GM12875 (cell line): ENCODE results near the gene ELAVL3.

Experiments used
- H3K4me3 ChIP-seq: one replicate; pipeline ENCODE4 v1.5.1; 2011; ENCODE audit warnings: low read depth, low read length, control low read depth
- CTCF ChIP-seq: IDR thresholded peaks from 2 replicates; pipeline ENCODE4 v1.5.1; 2011; ENCODE audit warnings: low read depth, mild to moderate bottlenecking, control low read depth, inconsistent platforms, low read length, moderate library complexity, borderline replicate concordance; ENCODE audit not compliant: insufficient read depth

Gene ELAVL3

GRCh38 chr19:11426656-11427055, 54.2 kb downstream of the ELAVL3 start:
- no peak for TF ChIP-seq CTCF
- H3K4me3 ChIP-seq, result no peak overlapping the region

GRCh38 chr19:11425719-11426457, 55.0 kb downstream of the ELAVL3 start:
- no peak for TF ChIP-seq CTCF
- H3K4me3 ChIP-seq, result no peak overlapping the region

- no peak for TF ChIP-seq CTCF
- no peak overlapping the region for H3K4me3 ChIP-seq
Measured at GRCh38 chr19:11423791-11424181, 57.1 kb downstream of the ELAVL3 start.

GRCh38 chr19:11423164-11423790, 57.6 kb downstream of the ELAVL3 start:
- no peak overlapping the region for H3K4me3 ChIP-seq

GRCh38 chr19:11422163-11423065, 58.4 kb downstream of the ELAVL3 start:
- peak overlapping the region; percentile 39 for H3K4me3 ChIP-seq
- TF ChIP-seq CTCF, result no peak

More at GRCh38 chr19:11423164-11423790, 57.6 kb downstream of the ELAVL3 start:
- no peak for TF ChIP-seq CTCF

- peak overlapping the region; percentile 39 for H3K4me3 ChIP-seq
Measured at GRCh38 chr19:11421371-11422098, 59.3 kb downstream of the ELAVL3 start.

More at GRCh38 chr19:11421371-11422098, 59.3 kb downstream of the ELAVL3 start:
- no peak for TF ChIP-seq CTCF
